IMR-90 (cell line): ENCODE results near the gene CREB5. TPM values are rescaled to one million over a fixed set of nuclear protein-coding genes. Genes with fewer than 3 reads are reported as not detected.

Source experiments
- ATAC-seq: fragments of 200-7000 bp; cut with Tn5 transposase; 2 replicates; pipeline ENCODE4 v1.9.1; 2020; ENCODE audit warnings: low read depth, mild to moderate bottlenecking, moderate library complexity
- BruUV-seq: library from RNA; stranded (reverse); fragments of 400-500 nt; replicated peaks from 2 replicates; lab custom pipeline; 2021; lab: Mats Ljungman, UMichigan
- CTCF ChIA-PET: fragments of 300-600 bp; formaldehyde crosslinking; extraction: SDS; loops from one replicate; lab custom pipeline; 2021; ENCODE audit warnings: antibody characterized with exemption; lab: Yijun Ruan, JAX
- POLR2A ChIA-PET: fragments of 300-600 bp; sonication (Branson Sonifier 250); formaldehyde crosslinking; loops from one replicate; lab custom pipeline; 2022; ENCODE audit warnings: antibody characterized with exemption; ENCODE audit not compliant: unreplicated experiment; lab: Charles Lee
- DNase-seq: peaks from one replicate; pipeline ENCODE4 v3.0.0; 2013
- H2AFZ ChIP-seq: replicated peaks from 2 replicates; pipeline ENCODE3; 2013; ENCODE audit warnings: low read length, mild to moderate bottlenecking; ENCODE audit not compliant: poor library complexity
- H2AK5ac ChIP-seq: 2 replicates; pipeline ENCODE4 v1.6.1; 2013; ENCODE audit warnings: low read depth, low read length, inconsistent platforms
- H2AK9ac ChIP-seq: replicated peaks from 2 replicates; pipeline ENCODE3; 2013; ENCODE audit warnings: mild to moderate bottlenecking, low read depth, low read length, moderate library complexity; ENCODE audit not compliant: poor library complexity
- H2BK120ac ChIP-seq: 2 replicates; pipeline ENCODE4 v1.6.1; 2013; ENCODE audit warnings: low read depth, low read length, inconsistent platforms
- H2BK15ac ChIP-seq: 3 replicates; pipeline ENCODE4 v1.6.1; 2013; ENCODE audit warnings: low read depth, low read length, inconsistent platforms
- H2BK20ac ChIP-seq: 2 replicates; pipeline ENCODE4 v1.6.1; 2013; ENCODE audit warnings: low read depth, mild to moderate bottlenecking, inconsistent platforms, low read length, moderate library complexity
- H2BK5ac ChIP-seq: 2 replicates; pipeline ENCODE4 v1.6.1; 2013; ENCODE audit warnings: mild to moderate bottlenecking, low read depth, low read length, inconsistent platforms; ENCODE audit not compliant: poor library complexity, severe bottlenecking
- H3K14ac ChIP-seq: replicated peaks from 2 replicates; pipeline ENCODE4 v1.6.1; 2013; ENCODE audit warnings: low read depth, low read length, inconsistent platforms
- H3K18ac ChIP-seq: 2 replicates; pipeline ENCODE4 v1.6.1; 2013; ENCODE audit warnings: low read depth, low read length, control low read depth
- H3K23ac ChIP-seq: 2 replicates; pipeline ENCODE4 v1.6.1; 2013; ENCODE audit warnings: low read depth, low read length, inconsistent platforms
- H3K27ac ChIP-seq: 2 replicates; pipeline ENCODE4 v1.5.1; 2013; ENCODE audit warnings: mild to moderate bottlenecking, control low read depth, low read length; ENCODE audit not compliant: insufficient read depth
- H3K27me3 ChIP-seq: 2 replicates; pipeline ENCODE4 v1.6.1; 2013; ENCODE audit warnings: low read length; ENCODE audit not compliant: control insufficient read depth, insufficient read depth
- H3K36me3 ChIP-seq: 2 replicates; pipeline ENCODE4 v1.6.1; 2013; ENCODE audit warnings: low read length, mixed read lengths; ENCODE audit not compliant: control insufficient read depth, insufficient read depth
- H3K4ac ChIP-seq: 2 replicates; pipeline ENCODE4 v1.6.1; 2013; ENCODE audit warnings: low read depth, low read length, inconsistent platforms
- H3K4me1 ChIP-seq: 2 replicates; pipeline ENCODE4 v1.6.1; 2013; ENCODE audit warnings: low read length, mixed read lengths; ENCODE audit not compliant: control insufficient read depth, insufficient read depth
- H3K4me2 ChIP-seq: 2 replicates; pipeline ENCODE4 v1.6.1; 2013; ENCODE audit warnings: low read depth, mild to moderate bottlenecking, control low read depth, low read length, moderate library complexity
- H3K4me3 ChIP-seq: 2 replicates; pipeline ENCODE4 v1.5.1; 2013; ENCODE audit warnings: low read depth, mild to moderate bottlenecking, control low read depth, low read length, moderate library complexity; ENCODE audit not compliant: insufficient read depth
- H3K56ac ChIP-seq: 2 replicates; pipeline ENCODE4 v1.6.1; 2013; ENCODE audit warnings: low read length, inconsistent platforms; ENCODE audit not compliant: insufficient read depth; ENCODE audit errors: extremely low read depth
- H3K79me1 ChIP-seq, 2 experiments: 2 replicates each; pipeline ENCODE4 v1.6.1; 2013; ENCODE audit warnings: low read length in 2 of 2, inconsistent platforms in 1 of 2, low read depth in 1 of 2
- H3K9ac ChIP-seq: 2 replicates; pipeline ENCODE4 v1.6.1; 2013; ENCODE audit warnings: low read depth, low read length, control low read depth
- H3K9me1 ChIP-seq: 2 replicates; pipeline ENCODE4 v1.6.1; 2013; ENCODE audit warnings: low read length, inconsistent platforms; ENCODE audit not compliant: insufficient read depth
- H3K9me3 ChIP-seq: 2 replicates; pipeline ENCODE4 v1.6.1; 2013; ENCODE audit warnings: low read length; ENCODE audit not compliant: control insufficient read depth, insufficient read depth
- H4K20me1 ChIP-seq: 2 replicates; pipeline ENCODE4 v1.6.1; 2013; ENCODE audit warnings: low read length, inconsistent platforms; ENCODE audit not compliant: insufficient read depth
- H4K5ac ChIP-seq: 2 replicates; pipeline ENCODE4 v1.6.1; 2013; ENCODE audit warnings: mild to moderate bottlenecking, low read depth, low read length, control low read depth
- H4K8ac ChIP-seq, 2 experiments: 2 replicates each; pipeline ENCODE4 v1.6.1; 2013; ENCODE audit warnings: low read depth in 2 of 2, low read length in 2 of 2, control low read depth in 1 of 2, inconsistent platforms in 1 of 2
- H4K91ac ChIP-seq: 2 replicates; pipeline ENCODE4 v1.6.1; 2013; ENCODE audit warnings: low read depth, low read length, inconsistent platforms; ENCODE audit not compliant: insufficient read depth
- ELK1 ChIP-seq: fragments of 150-350 bp; IDR thresholded peaks from 2 replicates; pipeline ENCODE4 v1.6.1; 2016; ENCODE audit warnings: low read depth, mild to moderate bottlenecking, low read length, moderate library complexity, borderline replicate concordance
- MAZ ChIP-seq: IDR thresholded peaks from 2 replicates; pipeline ENCODE4 v1.6.1; 2012; ENCODE audit warnings: low read depth, mild to moderate bottlenecking, low read length, improper control_type of control experiment, moderate library complexity, borderline replicate concordance
- RAD21 ChIP-seq: IDR thresholded peaks from 2 replicates; pipeline ENCODE4 v1.6.1; 2012; ENCODE audit warnings: low read length, improper control_type of control experiment
- RCOR1 ChIP-seq: IDR thresholded peaks from 2 replicates; pipeline ENCODE4 v1.6.1; 2012; ENCODE audit warnings: mild to moderate bottlenecking, low read length, improper control_type of control experiment; ENCODE audit not compliant: insufficient replicate concordance
- RFX5 ChIP-seq: IDR thresholded peaks from 2 replicates; pipeline ENCODE4 v1.8.0; 2012; ENCODE audit warnings: low read depth, mild to moderate bottlenecking, low read length, moderate library complexity
- WGBS, 2 experiments: methylation state at CpG; one replicate each; pipeline versions ENCODE4 v1.1.5 to v1.1.7; 2013; ENCODE audit warnings: missing lambda C conversion rate in 2 of 2; ENCODE audit not compliant: insufficient read length in 1 of 2; ENCODE audit errors: extremely low coverage in 2 of 2; 5-methylcytosine and 5-hydroxymethylcytosine counted together
- dilution Hi-C: fragments of 300-500 bp; cut with HindIII; formaldehyde crosslinking; loops from one replicate; pipeline ENCODE4 v1.14.3; 2018; ENCODE audit warnings: low sequenced_read_pairs; ENCODE audit not compliant: unreplicated experiment
- in situ Hi-C: fragments of 300-500 bp; cut with MboI; formaldehyde crosslinking; loops from 3 replicates; pipeline ENCODE4 v1.14.3; 2019; ENCODE audit warnings: low sequenced_read_pairs, inconsistent platforms, mixed read lengths
- intact Hi-C: fragments of 100-400 bp; cut with micrococcal nuclease; formaldehyde crosslinking; loops from 2 replicates; pipeline ENCODE4 v1.10.0; 2022
- polyA plus RNA-seq, 3 experiments: library from polyadenylated mRNA; depleted of rRNA; stranded (reverse); fragments of >200 nt; gene quantifications; 2 replicates each; pipeline ENCODE4 v1.2.3, GENCODE V29; 2012; ENCODE audit warnings: low replicate concordance in 1 of 3
- total RNA-seq: library from RNA; depleted of rRNA; stranded (reverse); fragments of >200 nt; gene quantifications from 2 replicates; pipeline ENCODE4 v1.2.3, GENCODE V29; 2012

Gene CREB5
- total and polyA plus RNA-seq, 2 of the 4 experiments (the other 2 are of a cell fraction), result 7.3 to 13.1 TPM

GRCh38 chr7:28723336-28723735, 311.0 kb downstream of the CREB5 start:
- BruUV-seq, result no TSS peak
- POLR2A ChIA-PET, result no interaction called here
- no peak overlapping the region for H3K27ac ChIP-seq
- H2AK9ac ChIP-seq, result no peak overlapping the region
- no peaks in the 10 kb centered on the region for H3K9me3 ChIP-seq
- H3K14ac ChIP-seq, result no peak overlapping the region
- TF ChIP-seq RCOR1, result no peak
- TF ChIP-seq ELK1, result no peak
- no peak for TF ChIP-seq RFX5
- no peak for TF ChIP-seq RAD21
- no peak for TF ChIP-seq MAZ
- CTCF ChIA-PET, result no interaction called here
- no peak overlapping the region for H4K91ac ChIP-seq
- H2BK15ac ChIP-seq, result no peak overlapping the region
- H4K5ac ChIP-seq, result no peak overlapping the region
- H3K4me3 ChIP-seq, result no peak overlapping the region
- no peaks in the 10 kb centered on the region for H3K27me3 ChIP-seq
- H3K36me3 ChIP-seq, result peaks cover 4% of the 10 kb centered on the region
- no peak overlapping the region for H3K23ac ChIP-seq
- intact Hi-C loops (no loop called here), dilution Hi-C loops (no loop called here), in situ Hi-C loops (no loop called here)
- no peaks in the 10 kb centered on the region; the same call in 1 of the 2 replicates for H3K9me1 ChIP-seq
- H4K8ac ChIP-seq, result no peak overlapping the region
- no peak overlapping the region for H2AFZ ChIP-seq
- no peaks in the 10 kb centered on the region for H4K20me1 ChIP-seq
- H3K9ac ChIP-seq, result no peak overlapping the region
- no peak overlapping the region for H3K4ac ChIP-seq
- H3K18ac ChIP-seq, result no peak overlapping the region
- DNase-seq (no peak), ATAC-seq (no peak)
- no peak overlapping the region for H2BK5ac ChIP-seq
- WGBS, 2 experiments, result no CpG with 5 or more reads among the region's 9 CpGs
- no peaks in the 10 kb centered on the region; the same call in none of the 2 replicates for H3K4me1 ChIP-seq
- no peak overlapping the region for H3K56ac ChIP-seq
- H2BK120ac ChIP-seq, result no peak overlapping the region
- H2AK5ac ChIP-seq, result no peak overlapping the region
- H3K4me2 ChIP-seq, result no peak overlapping the region
- H3K79me1 ChIP-seq, result no peaks in the 10 kb centered on the region
- H2BK20ac ChIP-seq, result no peak overlapping the region
